WERI-Rb-1 (cell line): ENCODE measurements around the gene VPS51.

ENCODE experiments used
- DNase-seq: peaks from one replicate; pipeline ENCODE4 v3.0.0-alpha.2; 2020
- H3K27ac ChIP-seq: fragments of 250-450 bp; sonication (Bioruptor Pico); 2 replicates; pipeline ENCODE4 v1.5.1; 2020; ENCODE audit warnings: mild to moderate bottlenecking, moderate library complexity
- H3K27me3 ChIP-seq: fragments of 250-450 bp; sonication (Bioruptor Pico); 2 replicates; pipeline ENCODE4 v1.5.1; 2021; ENCODE audit warnings: mild to moderate bottlenecking, low read depth, moderate library complexity; ENCODE audit not compliant: insufficient read depth, severe bottlenecking
- H3K36me3 ChIP-seq: fragments of 250-450 bp; sonication (Bioruptor Pico); 2 replicates; pipeline ENCODE4 v1.5.1; 2020; ENCODE audit warnings: mild to moderate bottlenecking, moderate library complexity
- H3K4me3 ChIP-seq: 2 replicates; pipeline ENCODE4 v1.5.1; 2011; ENCODE audit warnings: low read depth, mild to moderate bottlenecking, control low read depth, low read length
- H3K9me3 ChIP-seq: fragments of 250-450 bp; sonication (Bioruptor Pico); 2 replicates; pipeline ENCODE4 v1.5.1; 2021; ENCODE audit warnings: mild to moderate bottlenecking, moderate library complexity; ENCODE audit not compliant: severe bottlenecking
- CTCF ChIP-seq: IDR thresholded peaks from 2 replicates; pipeline ENCODE4 v1.5.1; 2011; ENCODE audit warnings: low read depth, mild to moderate bottlenecking, control low read depth, inconsistent platforms, low read length

Gene VPS51

GRCh38 chr11:65150509-65151299, 54.7 kb downstream of the VPS51 start:
- 0 out of 2 replicates have a peak overlapping the region, but pooled peaks have one; percentile 27 for H3K27ac ChIP-seq
- no peak for DNase-seq
- no peaks in the 10 kb centered on the region for H3K36me3 ChIP-seq
- no peaks in the 10 kb centered on the region for H3K27me3 ChIP-seq
- H3K4me3 ChIP-seq = no peak overlapping the region
- H3K9me3 ChIP-seq = peaks cover 7% of the 10 kb centered on the region
- no peak for TF ChIP-seq CTCF

DNA sequence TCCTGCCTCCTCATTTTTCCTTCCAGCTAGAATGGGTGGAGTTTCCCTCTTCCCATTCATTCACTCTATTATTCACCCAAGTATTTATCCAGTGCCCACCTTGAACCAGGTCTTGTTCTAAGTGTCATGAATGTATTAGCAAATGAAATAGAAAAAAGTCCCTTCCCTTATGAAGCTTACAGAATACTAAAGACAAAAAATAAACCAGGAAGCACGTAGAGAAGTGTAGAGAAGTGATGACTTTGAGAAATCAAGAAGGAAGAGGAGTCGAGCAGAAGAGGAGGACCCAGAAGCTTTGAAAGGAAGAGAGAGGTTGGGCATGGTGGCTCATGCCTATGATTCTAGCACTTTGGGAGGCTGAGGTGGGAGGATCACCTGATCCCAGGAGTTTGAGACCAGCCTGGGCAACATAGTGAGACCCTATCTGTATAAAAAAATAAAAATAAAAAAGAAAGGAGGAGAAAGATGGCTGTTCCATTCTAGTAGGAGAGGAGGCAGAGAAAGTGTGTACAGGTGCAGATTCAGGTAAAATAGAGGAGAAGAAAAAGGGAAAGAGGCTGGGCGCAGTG, 55.4 kb downstream of the VPS51 start:
- H3K27ac ChIP-seq = no peak overlapping the region
- H3K9me3 ChIP-seq = peaks cover 7% of the 10 kb centered on the region
- no peak overlapping the region for H3K4me3 ChIP-seq
- DNase-seq = no peak
- H3K36me3 ChIP-seq = no peaks in the 10 kb centered on the region
- TF ChIP-seq CTCF = no peak
- H3K27me3 ChIP-seq = no peaks in the 10 kb centered on the region

GRCh38 chr11:65152122-65152521, 56.1 kb downstream of the VPS51 start:
- no peaks in the 10 kb centered on the region for H3K27me3 ChIP-seq
- no peak overlapping the region for H3K4me3 ChIP-seq
- no peak for DNase-seq
- no peak overlapping the region for H3K27ac ChIP-seq
- no peak for TF ChIP-seq CTCF
- no peaks in the 10 kb centered on the region for H3K36me3 ChIP-seq
- peaks cover 3% of the 10 kb centered on the region for H3K9me3 ChIP-seq

GRCh38 chr11:65156256-65156655, 60.2 kb downstream of the VPS51 start:
- DNase-seq = no peak

DNA sequence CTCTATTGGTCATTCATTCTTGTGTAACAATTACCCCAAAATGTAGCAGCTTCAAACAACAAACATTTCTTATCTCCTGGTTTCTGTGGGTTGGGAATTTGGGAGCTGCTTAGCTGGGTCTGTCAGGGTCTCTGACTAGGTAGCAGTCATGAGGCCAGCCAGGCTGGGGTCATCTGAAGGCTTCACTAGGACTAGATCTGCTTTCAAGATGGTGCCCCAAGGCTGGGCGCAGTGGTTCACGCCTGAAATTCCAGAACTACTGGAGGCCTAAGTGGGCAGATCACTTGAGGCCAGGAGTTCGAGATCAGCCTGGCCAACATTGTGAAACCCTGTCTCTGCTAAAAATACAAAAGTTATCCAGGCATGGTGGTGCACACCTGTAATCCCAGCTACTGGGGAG, 60.9 kb downstream of the VPS51 start:
- TF ChIP-seq CTCF = no peak
- Histone ChIP-seq H3K4me3 (no peak overlapping the region), H3K36me3 (no peaks in the 10 kb centered on the region), H3K27ac (no peak overlapping the region), H3K27me3 (no peaks in the 10 kb centered on the region), H3K9me3 (no peaks in the 10 kb centered on the region)
- no peak for DNase-seq

More at GRCh38 chr11:65156256-65156655, 60.2 kb downstream of the VPS51 start:
- Histone ChIP-seq H3K9me3 (no peaks in the 10 kb centered on the region), H3K36me3 (no peaks in the 10 kb centered on the region), H3K4me3 (no peak overlapping the region), H3K27me3 (no peaks in the 10 kb centered on the region), H3K27ac (no peak overlapping the region)
- TF ChIP-seq CTCF = no peak

DNA sequence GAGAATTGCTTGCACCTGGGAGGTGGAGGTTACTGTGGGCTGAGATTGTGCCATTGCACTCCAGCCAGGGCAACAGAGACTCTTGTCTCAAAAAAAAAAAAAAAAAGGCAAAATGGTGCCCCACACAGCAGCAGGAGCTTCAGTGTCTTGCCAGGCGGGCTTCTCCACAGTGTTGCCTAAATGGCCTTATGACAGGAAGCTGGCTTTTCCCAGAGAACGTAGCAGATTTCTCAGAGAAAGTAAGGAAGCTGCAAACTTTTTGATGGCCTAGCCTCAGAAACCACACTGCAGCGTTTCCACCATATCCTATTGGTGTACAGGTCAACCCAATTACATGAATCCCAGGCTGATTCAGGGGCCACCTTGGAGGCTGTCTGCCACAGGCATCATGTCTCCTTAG, 61.3 kb downstream of the VPS51 start:
- H3K36me3 ChIP-seq = no peaks in the 10 kb centered on the region
- no peak for TF ChIP-seq CTCF
- H3K9me3 ChIP-seq = no peaks in the 10 kb centered on the region
- no peak overlapping the region for H3K27ac ChIP-seq
- DNase-seq = no peak
- no peak overlapping the region for H3K4me3 ChIP-seq
- H3K27me3 ChIP-seq = no peaks in the 10 kb centered on the region
